ENCODE measurements around the gene PLIN3. TPM values are rescaled to one million over a fixed set of nuclear protein-coding genes. Genes with fewer than 3 reads are reported as not detected.

PLIN3 gene
- total and polyA plus RNA-seq, 2 of the 8 experiments (the other 6 are each of a cell fraction or from before 2014, with no cell fraction given) = 60.7 to 61.5 TPM

- Histone ChIP-seq H2BK120ac (replicated peaks; ENCODE audit: low read depth, low read length) (no peak overlapping the region), H3K14ac (ENCODE audit: insufficient read length) (no peak overlapping the region), H3K79me1 (ENCODE audit: low read depth, low read length) (no peaks in the 10 kb centered on the region), H3K4ac (replicated peaks; ENCODE audit: insufficient read length, low read depth, low read length) (no peak overlapping the region), H3K4me2 (ENCODE audit: insufficient read depth in 1 of 2, low read depth in 2 of 2, low read length in 2 of 2) (no peak overlapping the region), H3K4me3 (ENCODE audit: extremely low read depth in 1 of 4, insufficient read depth in 2 of 4, low read depth in 3 of 4, low read length in 4 of 4) (no peak overlapping the region), H2BK20ac (ENCODE audit: low read length) (no peak overlapping the region), H3K36me3 (ENCODE audit: control insufficient read depth in 2 of 4, insufficient read depth in 4 of 4, low read length in 3 of 4) (no peaks in the 10 kb centered on the region), H3K79me2 (ENCODE audit: control insufficient read depth in 1 of 2, insufficient read depth in 2 of 2, low read length in 2 of 2) (no peaks in the 10 kb centered on the region), H2BK5ac (ENCODE audit: low read depth, low read length) (no peak overlapping the region), H3K27me3 (replicated peaks in 1 of 4; ENCODE audit: control insufficient read depth in 3 of 4, extremely low read depth in 1 of 4, insufficient read depth in 3 of 4, low read length in 3 of 4) (peaks cover 0 to 14% (median 12%) of the 10 kb centered on the region in 4 experiments; a peak in 6 of 7 replicates), H3K56ac (replicated peaks; ENCODE audit: insufficient read length, low read depth, low read length) (no peak overlapping the region), H4K5ac (ENCODE audit: insufficient read length, low read depth, low read length) (no peak overlapping the region), H4K91ac (replicated peaks; ENCODE audit: insufficient read length, low read length) (no peak overlapping the region), H4K20me1 (replicated peaks in 1 of 2; ENCODE audit: control insufficient read depth in 1 of 2, insufficient read depth in 2 of 2, low read length in 2 of 2) (no peaks in the 10 kb centered on the region), H2BK15ac (ENCODE audit: low read length) (no peak overlapping the region), H2AFZ (ENCODE audit: low read length) (no peak overlapping the region), H2AK5ac (ENCODE audit: low read depth, low read length) (no peak overlapping the region), H3K4me1 (replicated peaks in 1 of 4; ENCODE audit: control insufficient read depth in 3 of 4, insufficient read depth in 4 of 4, low read length in 3 of 4) (no peaks in the 10 kb centered on the region; a peak in 1 of 7 replicates), H3K23ac (ENCODE audit: insufficient read length) (no peak overlapping the region), H3K27ac (ENCODE audit: low read depth, low read length) (no peak overlapping the region), H3K23me2 (ENCODE audit: low read depth, low read length) (no peaks in the 10 kb centered on the region), H3K9me3 (ENCODE audit: insufficient read depth in 2 of 2, low read depth in 1 of 2, low read length in 1 of 2) (peaks cover 2 to 4% of the 10 kb centered on the region in 2 experiments; a peak in 2 of 4 replicates), H4K8ac (ENCODE audit: extremely low read depth, insufficient read depth, low read length) (no peak overlapping the region), H3K18ac (ENCODE audit: extremely low read depth, low read length) (no peak overlapping the region), H3K9ac (replicated peaks in 1 of 4; ENCODE audit: extremely low read depth in 1 of 4, low read depth in 3 of 4, low read length in 3 of 4) (no peak overlapping the region), H2BK12ac (ENCODE audit: low read depth, low read length) (no peak overlapping the region)
- 97% methylated on average over 24 of the region's 32 CpGs; no CpG with 5 or more reads in 1 of the 2 experiments for WGBS, 2 experiments (ENCODE audit: extremely low coverage in 1 of 2, insufficient coverage in 1 of 2, insufficient read length in 1 of 2, insufficient replicate concordance in 2 of 2, low coverage in 1 of 2, low lambda C conversion rate in 2 of 2, missing lambda C conversion rate in 1 of 2)
- ChIA-PET POLR2A (ENCODE audit: partially characterized antibody) (no interaction called here), CTCF (ENCODE audit: partially characterized antibody) (interaction anchor here (0.5 to 10.0 kb wide), 16 partner anchors 8 to 213 kb away, joined by 3 to 71 read pairs (median 4); no protein-coding TSS in a partner anchor)
- DNase-seq (ENCODE audit: low read depth in 1 of 2, low spot score in 2 of 2) = no peak
- no peak for FAIRE-seq
- TF ChIP-seq GTF2F1 (IDR thresholded peaks at IDR 0.05; ENCODE audit: borderline replicate concordance, low read depth, low read length) (no peak), SIN3A (conservative IDR thresholded peaks at IDR 0.05 in 1 of 2, IDR thresholded peaks at IDR 0.05 in 1 of 2; ENCODE audit: low read depth in 1 of 2, low read length in 2 of 2) (no peak), TBP (IDR thresholded peaks at IDR 0.05; ENCODE audit: low read depth, low read length) (no peak), SP1 (IDR thresholded peaks at IDR 0.05; ENCODE audit: low read depth, low read length) (no peak), CEBPB (IDR thresholded peaks at IDR 0.05; ENCODE audit: low read depth, low read length) (no peak), TEAD4 (IDR thresholded peaks at IDR 0.05; ENCODE audit: low read depth, low read length) (no peak), BACH1 (IDR thresholded peaks at IDR 0.05; ENCODE audit: low read length) (no peak), KDM4A (IDR thresholded peaks at IDR 0.05; ENCODE audit: low read depth, low read length, severe bottlenecking) (no peak), RBBP5 (IDR thresholded peaks at IDR 0.05; ENCODE audit: borderline replicate concordance, low read depth, low read length) (no peak)
- TF ChIP-seq, protein P1, sequence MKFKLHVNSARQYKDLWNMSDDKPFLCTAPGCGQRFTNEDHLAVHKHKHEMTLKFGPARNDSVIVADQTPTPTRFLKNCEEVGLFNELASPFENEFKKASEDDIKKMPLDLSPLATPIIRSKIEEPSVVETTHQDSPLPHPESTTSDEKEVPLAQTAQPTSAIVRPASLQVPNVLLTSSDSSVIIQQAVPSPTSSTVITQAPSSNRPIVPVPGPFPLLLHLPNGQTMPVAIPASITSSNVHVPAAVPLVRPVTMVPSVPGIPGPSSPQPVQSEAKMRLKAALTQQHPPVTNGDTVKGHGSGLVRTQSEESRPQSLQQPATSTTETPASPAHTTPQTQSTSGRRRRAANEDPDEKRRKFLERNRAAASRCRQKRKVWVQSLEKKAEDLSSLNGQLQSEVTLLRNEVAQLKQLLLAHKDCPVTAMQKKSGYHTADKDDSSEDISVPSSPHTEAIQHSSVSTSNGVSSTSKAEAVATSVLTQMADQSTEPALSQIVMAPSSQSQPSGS (IDR thresholded peaks at IDR 0.05; ENCODE audit: low read length) = no peak
These were observed 49.8 kb downstream of the PLIN3 start for GRCh38 chr19:4817467-4818277.
